Liver (tissue), 9 donors: ENCODE results near the gene IKZF3. TPM values are rescaled to one million over a fixed set of nuclear protein-coding genes. Genes with fewer than 3 reads are reported as not detected.

ENCODE experiments used
- DNase-seq: peaks from one replicate; pipeline ENCODE4 v3.0.0-alpha.2; 2017; ENCODE audit warnings: low spot score
- H3K27ac ChIP-seq, 2 donors: one replicate each; pipeline ENCODE4 v1.7.0; 2013; ENCODE audit warnings: inconsistent platforms in 2 of 2, low read length in 2 of 2, control low read depth in 1 of 2, low read depth in 1 of 2, mild to moderate bottlenecking in 1 of 2
- H3K27me3 ChIP-seq, 4 donors: one replicate each; pipeline versions ENCODE4 v1.6.1 to v1.7.0; 2013; ENCODE audit warnings: low read length in 3 of 4, inconsistent platforms in 1 of 4, mild to moderate bottlenecking in 1 of 4, moderate library complexity in 1 of 4; ENCODE audit not compliant: control insufficient read depth in 4 of 4, insufficient read depth in 4 of 4
- H3K36me3 ChIP-seq, 4 donors: one replicate each; pipeline versions ENCODE4 v1.6.1 to v1.7.0; 2013; ENCODE audit warnings: low read length in 3 of 4, mild to moderate bottlenecking in 3 of 4, low read depth in 1 of 4, moderate library complexity in 1 of 4; ENCODE audit not compliant: control insufficient read depth in 4 of 4, insufficient read depth in 3 of 4
- H3K4me1 ChIP-seq, 4 donors: one replicate each; pipeline versions ENCODE4 v1.6.1 to v1.7.0; 2013; ENCODE audit warnings: low read length in 3 of 4, mild to moderate bottlenecking in 3 of 4, moderate library complexity in 1 of 4; ENCODE audit not compliant: control insufficient read depth in 4 of 4, insufficient read depth in 4 of 4
- H3K4me3 ChIP-seq, 3 donors: one replicate each; pipeline versions ENCODE4 v1.6.1 to v1.7.0; 2013; ENCODE audit warnings: low read length in 3 of 3, control low read depth in 1 of 3, low read depth in 1 of 3, mild to moderate bottlenecking in 1 of 3
- H3K9ac ChIP-seq, 2 donors: one replicate each; pipeline ENCODE4 v1.7.0; 2013; ENCODE audit warnings: low read length in 2 of 2, mild to moderate bottlenecking in 2 of 2, moderate library complexity in 2 of 2, control low read depth in 1 of 2, low read depth in 1 of 2
- H3K9me3 ChIP-seq, 4 donors: one replicate each; pipeline versions ENCODE4 v1.6.1 to v1.7.0; 2013; ENCODE audit warnings: low read length in 3 of 4; ENCODE audit not compliant: control insufficient read depth in 4 of 4
- FOXA2 ChIP-seq: IDR thresholded peaks from 2 replicates; pipeline ENCODE4 v1.6.1; 2016; ENCODE audit warnings: antibody characterized with exemption
- GABPA ChIP-seq, 2 donors: IDR thresholded peaks in 1 of 2; conservative IDR thresholded peaks in 1 of 2; 2 replicates each; pipeline ENCODE4 v1.6.1; 2016; ENCODE audit warnings: antibody characterized with exemption in 2 of 2, mild to moderate bottlenecking in 1 of 2, moderate library complexity in 1 of 2
- HNF4A ChIP-seq, 2 donors: conservative IDR thresholded peaks; 2 replicates each; pipeline ENCODE4 v1.6.1; 2016; ENCODE audit warnings: antibody characterized with exemption in 2 of 2, mild to moderate bottlenecking in 2 of 2
- JUND ChIP-seq, 2 donors: IDR thresholded peaks; 2 replicates each; pipeline ENCODE4 v1.6.1; 2016; ENCODE audit warnings: antibody characterized with exemption in 2 of 2
- RAD21 ChIP-seq, 2 donors: IDR thresholded peaks; 2 replicates each; pipeline ENCODE4 v1.6.1; 2016; ENCODE audit warnings: antibody characterized with exemption in 2 of 2, mild to moderate bottlenecking in 2 of 2
- RXRA ChIP-seq, 2 donors: IDR thresholded peaks; 2 replicates each; pipeline ENCODE4 v1.6.1; 2017 to 2018; ENCODE audit warnings: antibody characterized with exemption in 2 of 2, mild to moderate bottlenecking in 1 of 2
- SP1 ChIP-seq: IDR thresholded peaks from 2 replicates; pipeline ENCODE4 v1.6.1; 2018; ENCODE audit warnings: antibody characterized with exemption, mild to moderate bottlenecking
- TAF1 ChIP-seq: conservative IDR thresholded peaks from 2 replicates; pipeline ENCODE4 v1.6.1; 2016; ENCODE audit warnings: antibody characterized with exemption, mild to moderate bottlenecking
- YY1 ChIP-seq: IDR thresholded peaks from 2 replicates; pipeline ENCODE4 v1.6.1; 2016; ENCODE audit warnings: antibody characterized with exemption, mild to moderate bottlenecking
- WGBS: extraction: QIAGEN DNeasy Blood & Tissue Kit; methylation state at CpG from one replicate; pipeline ENCODE4 v1.1.7; 2013; 5-methylcytosine and 5-hydroxymethylcytosine counted together
- polyA plus RNA-seq, 2 donors: library from polyadenylated mRNA; stranded (reverse) in 1 of 2; unstranded in 1 of 2; fragments of 200-250 nt in 1 of 2; fragments of >200 nt in 1 of 2; fragmentation: Nextera tagmentation in 1 of 2; extraction: Ambion mirVana in 1 of 2; gene quantifications; one replicate each; pipeline versions ENCODE4 v1.2.1 to v1.2.3, GENCODE V29; 2013 to 2015
- total RNA-seq, 2 donors: library from RNA; depleted of rRNA; stranded (reverse); fragments of >200 nt; gene quantifications; one replicate each; pipeline ENCODE4 v1.2.3, GENCODE V29; 2014
- TF ChIP-seq, protein P1 (sequence below): IDR thresholded peaks from 2 replicates; pipeline ENCODE4 v1.6.1; 2016; ENCODE audit warnings: antibody characterized with exemption, mild to moderate bottlenecking
- TF ChIP-seq, protein P2 (sequence below): IDR thresholded peaks from 2 replicates; pipeline ENCODE4 v1.6.1; 2016; ENCODE audit warnings: antibody characterized with exemption
- TF ChIP-seq, protein P3 (sequence below): IDR thresholded peaks from 2 replicates; pipeline ENCODE4 v1.6.1; 2016; ENCODE audit warnings: antibody characterized with exemption
- TF ChIP-seq, protein P4 (sequence below): fragments of 150-350 bp; IDR thresholded peaks from 2 replicates; pipeline ENCODE4 v1.5.1; 2017; ENCODE audit warnings: improper control_type of control experiment, low read depth, low read length; ENCODE audit not compliant: missing input control
- donor health status: healthy.
- donor health status: healthy.
- donor health status: healthy.
- donor health status: healthy.
- donor health status: healthy.

IKZF3 gene
- total and polyA plus RNA-seq, 4 donors: 0.32 to 2.3 (median 0.83) TPM

DNA sequence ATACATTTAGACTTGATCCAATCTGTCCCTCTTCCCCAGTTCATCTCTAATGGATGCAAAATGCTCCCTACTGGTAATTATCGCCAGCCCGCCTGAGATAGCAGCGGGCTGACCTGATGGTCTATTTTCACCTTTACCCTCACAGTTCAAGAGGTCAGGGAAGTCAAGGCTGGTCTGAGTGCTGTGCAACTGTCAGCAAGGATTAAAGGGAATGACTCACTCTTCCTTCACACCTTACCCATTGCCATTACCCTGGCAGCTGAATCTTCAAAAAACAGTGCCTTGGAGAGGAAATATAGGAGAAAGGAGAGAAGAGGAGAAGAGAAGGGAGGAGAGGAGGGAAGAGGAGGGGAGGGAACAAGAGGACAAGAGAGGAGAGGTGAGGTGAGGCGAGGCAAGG is 90.1 kb downstream of the IKZF3 start (continued):
- TF ChIP-seq, protein P1, sequence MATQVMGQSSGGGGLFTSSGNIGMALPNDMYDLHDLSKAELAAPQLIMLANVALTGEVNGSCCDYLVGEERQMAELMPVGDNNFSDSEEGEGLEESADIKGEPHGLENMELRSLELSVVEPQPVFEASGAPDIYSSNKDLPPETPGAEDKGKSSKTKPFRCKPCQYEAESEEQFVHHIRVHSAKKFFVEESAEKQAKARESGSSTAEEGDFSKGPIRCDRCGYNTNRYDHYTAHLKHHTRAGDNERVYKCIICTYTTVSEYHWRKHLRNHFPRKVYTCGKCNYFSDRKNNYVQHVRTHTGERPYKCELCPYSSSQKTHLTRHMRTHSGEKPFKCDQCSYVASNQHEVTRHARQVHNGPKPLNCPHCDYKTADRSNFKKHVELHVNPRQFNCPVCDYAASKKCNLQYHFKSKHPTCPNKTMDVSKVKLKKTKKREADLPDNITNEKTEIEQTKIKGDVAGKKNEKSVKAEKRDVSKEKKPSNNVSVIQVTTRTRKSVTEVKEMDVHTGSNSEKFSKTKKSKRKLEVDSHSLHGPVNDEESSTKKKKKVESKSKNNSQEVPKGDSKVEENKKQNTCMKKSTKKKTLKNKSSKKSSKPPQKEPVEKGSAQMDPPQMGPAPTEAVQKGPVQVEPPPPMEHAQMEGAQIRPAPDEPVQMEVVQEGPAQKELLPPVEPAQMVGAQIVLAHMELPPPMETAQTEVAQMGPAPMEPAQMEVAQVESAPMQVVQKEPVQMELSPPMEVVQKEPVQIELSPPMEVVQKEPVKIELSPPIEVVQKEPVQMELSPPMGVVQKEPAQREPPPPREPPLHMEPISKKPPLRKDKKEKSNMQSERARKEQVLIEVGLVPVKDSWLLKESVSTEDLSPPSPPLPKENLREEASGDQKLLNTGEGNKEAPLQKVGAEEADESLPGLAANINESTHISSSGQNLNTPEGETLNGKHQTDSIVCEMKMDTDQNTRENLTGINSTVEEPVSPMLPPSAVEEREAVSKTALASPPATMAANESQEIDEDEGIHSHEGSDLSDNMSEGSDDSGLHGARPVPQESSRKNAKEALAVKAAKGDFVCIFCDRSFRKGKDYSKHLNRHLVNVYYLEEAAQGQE: no peak
- TF ChIP-seq FOXA2 (no peak), RXRA (IDR thresholded peaks at IDR 0.05) (no peak)

DNA sequence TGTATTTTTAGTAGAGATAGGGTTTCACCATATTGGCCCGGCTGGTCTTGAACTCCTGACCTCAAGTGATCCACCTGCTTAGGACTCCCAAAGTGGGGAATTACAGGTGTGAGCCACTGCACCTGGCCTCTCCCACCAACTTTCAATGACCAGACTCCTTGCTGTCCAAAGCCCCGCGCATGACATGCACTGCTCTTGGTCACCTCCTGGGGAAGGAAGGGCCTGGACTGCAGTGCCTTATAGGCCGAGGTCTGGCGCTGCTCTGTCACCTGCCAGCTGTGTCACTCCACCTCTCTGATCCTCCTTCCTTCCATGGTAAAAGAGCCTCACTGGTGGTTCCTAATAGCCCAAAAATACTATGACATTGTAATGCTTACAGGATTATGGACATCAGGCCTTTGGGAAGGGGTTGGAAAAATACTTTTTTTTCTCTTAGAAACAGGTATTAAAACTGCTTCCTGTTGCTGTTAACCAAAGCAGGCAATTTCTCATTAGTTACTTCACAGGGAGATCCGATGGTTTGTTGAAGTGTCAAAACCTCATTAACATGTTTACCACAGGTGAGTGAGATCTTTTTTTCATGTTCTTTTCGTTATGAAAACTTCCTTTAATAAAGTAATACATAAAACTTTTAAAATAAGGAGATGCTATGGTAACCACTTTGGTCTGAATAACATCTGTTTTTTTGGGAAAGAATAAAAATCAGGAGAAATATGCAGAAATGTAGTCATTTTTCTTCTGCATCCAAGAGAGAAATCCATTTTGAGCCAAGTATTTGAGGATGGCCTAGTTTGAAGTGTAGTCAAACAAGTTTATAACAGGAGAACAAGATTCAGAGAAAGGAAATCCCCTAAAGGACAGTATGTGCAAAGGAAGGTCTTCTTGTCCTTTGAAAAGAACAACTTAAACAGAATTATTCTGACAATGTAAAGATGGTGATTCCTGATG is 90.9 kb downstream of the IKZF3 start:
- H3K4me1 ChIP-seq: no peaks in the 10 kb centered on the region
- peak overlapping the region in 1 of 2 donors; percentile 28 for H3K9ac ChIP-seq
- 86% methylated on average over 7 of the region's 7 CpGs for WGBS
- H3K27ac ChIP-seq: peak overlapping the region in 1 of 2 donors; percentile 57
- no peak for DNase-seq
- H3K9me3 ChIP-seq: no peaks in the 10 kb centered on the region
- TF ChIP-seq, protein P2, sequence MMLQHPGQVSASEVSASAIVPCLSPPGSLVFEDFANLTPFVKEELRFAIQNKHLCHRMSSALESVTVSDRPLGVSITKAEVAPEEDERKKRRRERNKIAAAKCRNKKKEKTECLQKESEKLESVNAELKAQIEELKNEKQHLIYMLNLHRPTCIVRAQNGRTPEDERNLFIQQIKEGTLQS: no peak
- no peak for TF ChIP-seq SP1
- TF ChIP-seq, protein P3, sequence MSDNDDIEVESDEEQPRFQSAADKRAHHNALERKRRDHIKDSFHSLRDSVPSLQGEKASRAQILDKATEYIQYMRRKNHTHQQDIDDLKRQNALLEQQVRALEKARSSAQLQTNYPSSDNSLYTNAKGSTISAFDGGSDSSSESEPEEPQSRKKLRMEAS: no peak
- no peak for TF ChIP-seq GABPA (IDR thresholded peaks at IDR 0.05 in 1 of 2, conservative IDR thresholded peaks at IDR 0.05 in 1 of 2)
- no peak for TF ChIP-seq RAD21 (IDR thresholded peaks at IDR 0.05)
- no peak for TF ChIP-seq FOXA2
- no peak for TF ChIP-seq RXRA (IDR thresholded peaks at IDR 0.05)
- TF ChIP-seq, protein P1: no peak
- no peak for TF ChIP-seq JUND (IDR thresholded peaks at IDR 0.05)
- TF ChIP-seq, protein P4, sequence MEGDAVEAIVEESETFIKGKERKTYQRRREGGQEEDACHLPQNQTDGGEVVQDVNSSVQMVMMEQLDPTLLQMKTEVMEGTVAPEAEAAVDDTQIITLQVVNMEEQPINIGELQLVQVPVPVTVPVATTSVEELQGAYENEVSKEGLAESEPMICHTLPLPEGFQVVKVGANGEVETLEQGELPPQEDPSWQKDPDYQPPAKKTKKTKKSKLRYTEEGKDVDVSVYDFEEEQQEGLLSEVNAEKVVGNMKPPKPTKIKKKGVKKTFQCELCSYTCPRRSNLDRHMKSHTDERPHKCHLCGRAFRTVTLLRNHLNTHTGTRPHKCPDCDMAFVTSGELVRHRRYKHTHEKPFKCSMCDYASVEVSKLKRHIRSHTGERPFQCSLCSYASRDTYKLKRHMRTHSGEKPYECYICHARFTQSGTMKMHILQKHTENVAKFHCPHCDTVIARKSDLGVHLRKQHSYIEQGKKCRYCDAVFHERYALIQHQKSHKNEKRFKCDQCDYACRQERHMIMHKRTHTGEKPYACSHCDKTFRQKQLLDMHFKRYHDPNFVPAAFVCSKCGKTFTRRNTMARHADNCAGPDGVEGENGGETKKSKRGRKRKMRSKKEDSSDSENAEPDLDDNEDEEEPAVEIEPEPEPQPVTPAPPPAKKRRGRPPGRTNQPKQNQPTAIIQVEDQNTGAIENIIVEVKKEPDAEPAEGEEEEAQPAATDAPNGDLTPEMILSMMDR: no peak
- no peak for TF ChIP-seq YY1
- TF ChIP-seq TAF1: no peak
- no peak for TF ChIP-seq HNF4A (conservative IDR thresholded peaks at IDR 0.05)
- H3K4me3 ChIP-seq: no peak overlapping the region
- no peaks in the 10 kb centered on the region for H3K36me3 ChIP-seq
- no peaks in the 10 kb centered on the region for H3K27me3 ChIP-seq
